Activated CD4-positive, alpha-beta T cell treated with anti-CD3 and anti-CD28 coated beads, Interleukin-2, amount 50 U/mL, for 24 hours (primary cell): ENCODE measurements around the gene SLC13A2.
"Not testable (repeated sequence)": the region's sequence is repeated elsewhere in the genome, so short reads cannot be mapped to it uniquely, and the experiment has no call there.

ENCODE experiments used
- DNase-seq, 2 donors: peaks; one replicate each; pipeline ENCODE4 v3.0.0-alpha.2; 2020; ENCODE audit warnings: low read depth in 1 of 2, low spot score in 1 of 2

Gene SLC13A2

DNA sequence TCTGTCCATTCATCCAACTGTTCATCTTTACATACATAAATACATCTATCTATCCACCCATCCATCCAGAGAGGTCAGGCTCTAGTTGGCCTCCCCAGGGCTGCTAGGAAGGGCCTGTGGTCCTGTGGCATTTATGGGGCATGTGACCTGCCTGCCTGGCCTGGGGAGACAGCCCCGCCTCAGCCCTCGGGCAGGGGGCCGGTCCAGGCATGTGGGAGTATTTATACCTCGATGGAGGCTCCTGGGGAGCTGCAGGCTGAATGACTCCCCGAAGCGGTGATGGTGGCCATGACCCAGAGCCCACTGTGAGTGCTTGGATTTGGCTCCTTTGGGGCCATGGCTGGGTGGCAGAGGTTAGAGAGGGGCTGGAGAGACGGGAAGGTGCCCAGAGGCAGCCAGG, 40.0 kb downstream of the SLC13A2 start:
- DNase-seq, result no peak

DNA sequence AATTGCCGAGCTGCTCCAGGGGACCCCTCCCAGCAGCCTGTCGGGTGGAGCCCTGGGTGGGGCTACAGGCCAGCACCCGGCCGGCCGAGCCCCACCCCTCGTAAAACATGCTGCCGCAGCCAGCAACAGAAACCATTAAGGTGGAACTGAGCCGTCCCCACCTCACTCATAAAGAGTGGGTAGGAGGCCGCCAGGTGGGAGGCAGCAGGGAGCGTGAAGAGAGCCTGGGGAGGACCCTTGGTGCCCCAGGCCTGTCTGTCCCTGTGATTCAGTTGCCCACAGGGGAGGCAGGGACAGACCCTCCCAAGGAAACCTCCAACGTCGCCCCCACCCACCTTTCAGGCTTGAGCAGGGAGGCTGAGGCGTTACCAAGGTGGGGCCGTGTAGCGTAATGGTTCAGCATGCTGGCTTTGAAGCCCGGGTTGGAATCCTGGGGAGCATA, 41.1 kb downstream of the SLC13A2 start:
- DNase-seq, result no peak

DNA sequence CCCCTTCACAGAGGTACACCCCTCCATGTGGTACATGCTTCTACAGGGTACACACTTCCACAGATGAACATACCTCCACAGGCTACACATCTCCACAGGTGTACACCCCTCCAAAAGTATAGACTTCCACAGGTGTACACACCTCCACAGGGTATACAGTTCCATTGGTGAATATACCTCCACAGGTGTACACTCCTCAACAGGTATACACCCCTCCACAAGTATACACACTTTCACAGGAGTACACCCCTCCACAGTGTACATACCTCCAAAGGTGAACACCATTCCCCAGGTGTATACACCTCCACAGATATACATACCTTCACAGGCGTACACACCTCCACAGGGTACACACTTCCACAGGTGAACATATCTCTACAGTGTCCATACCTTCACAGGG, 42.1 kb downstream of the SLC13A2 start:
- no peak for DNase-seq

DNA sequence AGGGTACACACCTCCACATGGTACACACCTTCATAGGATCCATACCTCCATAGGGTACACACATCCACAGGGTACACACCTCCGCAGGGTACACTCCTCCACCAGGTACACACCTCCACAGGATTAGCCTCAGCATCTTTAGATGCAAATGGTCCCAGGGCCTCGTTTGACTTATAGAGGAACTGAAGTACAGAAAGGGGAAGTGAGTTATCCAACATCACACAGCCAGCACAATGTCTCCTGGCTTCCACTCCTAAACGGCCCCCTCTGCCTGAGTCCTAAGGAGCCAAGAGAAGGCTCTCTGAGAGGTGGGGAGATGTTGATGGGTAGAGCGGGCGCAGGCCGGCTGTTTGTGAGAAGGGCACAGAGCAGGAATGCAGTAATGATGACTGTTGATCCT, 44.7 kb downstream of the SLC13A2 start:
- no peak for DNase-seq

- no peak for DNase-seq
Measured at GRCh38 chr17:28518578-28518977, 45.1 kb downstream of the SLC13A2 start.

- DNase-seq, result no peak
Measured at GRCh38 chr17:28519236-28519635, 45.8 kb downstream of the SLC13A2 start.

GRCh38 chr17:28520687-28521086, 47.2 kb downstream of the SLC13A2 start:
- DNase-seq, result no peak

DNA sequence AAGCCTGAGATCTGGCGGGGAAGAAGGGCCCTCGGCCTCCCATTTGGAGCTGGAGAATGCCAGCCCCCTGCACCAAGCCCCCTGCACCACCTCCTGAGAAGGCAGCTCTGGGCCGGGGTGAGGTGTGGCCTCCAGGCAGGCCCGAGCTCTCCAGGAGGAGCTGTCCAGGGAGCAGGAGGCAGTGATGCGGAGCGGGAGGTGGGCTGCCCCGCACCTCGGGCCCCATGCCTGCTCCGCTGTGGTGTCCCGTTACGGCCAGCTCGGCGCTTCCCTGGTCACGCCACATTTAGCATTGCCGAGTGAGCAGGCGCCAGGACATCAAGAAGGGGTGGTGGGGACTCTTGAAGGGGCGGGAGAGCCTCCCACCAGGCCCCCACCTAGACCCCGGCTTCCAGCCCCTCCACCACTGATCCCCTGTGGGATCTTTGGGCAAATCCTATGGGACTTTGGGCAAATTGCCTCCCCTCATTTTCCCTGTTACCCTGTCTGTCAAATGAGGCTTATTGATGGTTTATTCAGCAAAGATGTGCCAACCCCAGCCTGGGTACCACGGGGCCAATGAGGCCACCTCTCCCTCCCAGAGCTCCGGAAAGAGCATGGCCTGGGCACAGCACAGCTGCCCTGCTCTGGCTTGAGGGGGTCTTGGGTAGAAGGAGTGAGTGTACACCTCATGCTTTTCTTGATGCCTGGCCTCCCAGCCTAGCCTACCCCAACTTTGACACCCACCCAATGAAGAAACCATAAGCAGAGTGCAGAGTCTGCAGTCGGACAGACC, 48.1 kb downstream of the SLC13A2 start:
- no peak for DNase-seq

GRCh38 chr17:28522281-28522680, 48.8 kb downstream of the SLC13A2 start:
- DNase-seq, result not testable (repeated sequence)

DNA sequence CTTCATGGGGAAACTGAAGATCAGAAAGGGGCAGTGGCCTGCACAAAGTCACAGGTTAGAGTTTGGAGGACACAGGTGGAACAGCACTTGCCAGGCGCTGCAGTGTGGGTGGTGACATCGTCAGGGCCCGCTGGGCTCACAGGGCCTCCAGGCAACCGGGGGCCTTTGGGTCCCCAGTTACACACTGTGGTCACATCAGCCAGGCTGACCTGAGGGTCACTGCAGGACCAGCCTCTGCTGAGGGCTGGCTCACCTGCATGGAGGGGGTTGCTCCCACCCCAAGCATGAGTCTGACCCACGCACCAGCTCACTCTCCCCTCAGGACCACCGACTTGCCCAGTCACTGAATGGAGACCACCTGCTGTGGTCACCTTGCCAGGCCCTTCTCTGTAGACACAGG, 49.7 kb downstream of the SLC13A2 start:
- no peak for DNase-seq

DNA sequence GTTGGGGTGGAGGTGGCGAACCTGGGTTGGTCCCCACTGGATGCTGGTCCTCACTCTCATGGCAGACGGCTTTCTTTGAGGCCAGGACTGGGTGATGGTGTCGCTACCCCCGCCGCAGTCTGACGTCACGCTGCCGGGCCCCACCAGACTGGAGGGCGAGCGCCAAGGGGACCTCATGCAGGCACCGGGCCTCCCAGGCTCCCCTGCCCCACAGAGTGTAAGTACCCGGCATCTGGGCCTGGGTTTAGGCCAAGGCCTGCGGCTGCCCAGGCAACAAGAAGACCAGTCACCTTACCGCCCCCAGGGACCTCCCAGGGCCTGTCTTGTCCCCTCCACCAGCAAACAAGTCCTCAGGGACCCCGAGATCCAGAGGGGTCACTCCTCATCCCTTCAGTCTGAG, 50.4 kb downstream of the SLC13A2 start:
- no peak for DNase-seq

- no peak for DNase-seq
Measured at GRCh38 chr17:28524476-28525424, 51.3 kb downstream of the SLC13A2 start.

GRCh38 chr17:28526381-28526780, 52.9 kb downstream of the SLC13A2 start:
- no peak for DNase-seq

GRCh38 chr17:28527181-28527681, 53.8 kb downstream of the SLC13A2 start:
- DNase-seq, result no peak

DNA sequence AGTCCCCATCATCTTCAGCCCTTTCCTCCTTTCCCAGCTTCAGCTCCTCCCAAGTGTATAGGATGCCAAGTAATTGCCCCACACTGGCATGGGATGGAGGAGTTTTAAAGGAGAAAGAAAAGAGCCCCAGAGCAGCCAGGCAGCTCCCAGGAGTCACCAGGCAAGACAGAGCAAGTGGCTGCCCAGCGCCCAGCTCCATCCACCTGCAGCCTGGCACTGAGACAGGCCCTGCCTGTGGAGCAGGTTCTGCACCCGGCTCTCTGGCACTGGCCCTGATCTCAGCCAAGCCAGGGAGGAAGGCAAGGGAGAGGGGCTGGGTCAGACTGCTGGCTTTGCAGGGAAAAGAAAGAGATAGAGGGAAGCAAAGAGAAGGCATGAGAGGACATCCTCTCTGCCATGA, 54.4 kb downstream of the SLC13A2 start:
- no peak for DNase-seq

DNA sequence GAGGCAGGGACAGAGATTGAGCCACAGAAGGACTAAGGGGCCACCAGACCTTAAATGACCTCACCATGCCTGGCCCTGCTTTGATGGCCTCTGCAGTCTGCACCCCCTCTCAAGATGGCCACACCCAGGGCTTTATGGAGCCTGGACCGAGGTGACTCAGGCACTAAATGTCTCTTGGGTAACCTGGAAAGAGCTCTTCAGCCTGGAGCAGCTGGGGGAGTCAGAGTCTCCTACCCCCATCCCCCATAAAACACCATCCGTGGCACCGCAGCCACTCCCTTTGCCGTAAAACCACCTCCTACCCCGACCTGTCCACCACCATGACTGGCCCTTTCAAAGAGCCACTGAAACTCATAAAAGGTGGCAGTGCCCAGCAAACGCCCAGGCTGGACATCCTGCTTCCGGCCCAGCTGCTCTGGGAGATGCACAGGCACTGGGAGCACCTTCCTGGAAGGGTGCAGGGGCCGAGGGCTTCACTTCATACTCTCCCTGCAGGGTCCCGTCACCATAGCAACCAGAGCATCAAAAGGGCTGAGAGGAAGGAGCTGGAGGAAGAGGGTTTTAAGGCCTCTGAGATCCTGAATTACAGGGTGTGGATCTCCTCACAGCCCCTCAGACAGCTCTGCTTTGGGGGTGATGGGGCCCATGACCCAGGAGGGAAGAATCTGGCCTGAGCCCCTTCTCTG, 55.0 kb downstream of the SLC13A2 start:
- no peak for DNase-seq

- DNase-seq, result no peak
Measured at GRCh38 chr17:28529013-28529400, 55.6 kb downstream of the SLC13A2 start.

- DNase-seq, result no peak
Measured at GRCh38 chr17:28530250-28530649, 56.8 kb downstream of the SLC13A2 start.

DNA sequence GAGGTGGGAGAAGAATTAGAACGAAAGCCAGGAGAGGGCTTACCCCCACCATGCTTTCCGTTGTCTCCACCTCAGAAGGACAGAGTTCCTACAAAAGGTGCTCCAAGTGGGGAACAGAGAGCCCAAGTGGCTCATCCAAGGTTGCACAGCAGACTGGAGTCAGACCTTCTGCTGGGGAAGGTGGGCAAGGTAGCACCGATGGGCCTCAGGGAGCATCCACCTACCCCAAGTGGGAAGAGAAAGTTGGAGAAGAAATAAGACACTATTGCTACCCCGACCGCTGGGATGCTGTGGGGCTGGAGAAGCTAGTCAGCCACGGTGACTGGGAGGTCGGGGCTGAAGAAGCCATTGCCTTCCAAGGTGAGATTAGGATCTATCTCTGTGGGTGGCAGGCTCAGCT, 57.5 kb downstream of the SLC13A2 start:
- DNase-seq, result no peak

DNA sequence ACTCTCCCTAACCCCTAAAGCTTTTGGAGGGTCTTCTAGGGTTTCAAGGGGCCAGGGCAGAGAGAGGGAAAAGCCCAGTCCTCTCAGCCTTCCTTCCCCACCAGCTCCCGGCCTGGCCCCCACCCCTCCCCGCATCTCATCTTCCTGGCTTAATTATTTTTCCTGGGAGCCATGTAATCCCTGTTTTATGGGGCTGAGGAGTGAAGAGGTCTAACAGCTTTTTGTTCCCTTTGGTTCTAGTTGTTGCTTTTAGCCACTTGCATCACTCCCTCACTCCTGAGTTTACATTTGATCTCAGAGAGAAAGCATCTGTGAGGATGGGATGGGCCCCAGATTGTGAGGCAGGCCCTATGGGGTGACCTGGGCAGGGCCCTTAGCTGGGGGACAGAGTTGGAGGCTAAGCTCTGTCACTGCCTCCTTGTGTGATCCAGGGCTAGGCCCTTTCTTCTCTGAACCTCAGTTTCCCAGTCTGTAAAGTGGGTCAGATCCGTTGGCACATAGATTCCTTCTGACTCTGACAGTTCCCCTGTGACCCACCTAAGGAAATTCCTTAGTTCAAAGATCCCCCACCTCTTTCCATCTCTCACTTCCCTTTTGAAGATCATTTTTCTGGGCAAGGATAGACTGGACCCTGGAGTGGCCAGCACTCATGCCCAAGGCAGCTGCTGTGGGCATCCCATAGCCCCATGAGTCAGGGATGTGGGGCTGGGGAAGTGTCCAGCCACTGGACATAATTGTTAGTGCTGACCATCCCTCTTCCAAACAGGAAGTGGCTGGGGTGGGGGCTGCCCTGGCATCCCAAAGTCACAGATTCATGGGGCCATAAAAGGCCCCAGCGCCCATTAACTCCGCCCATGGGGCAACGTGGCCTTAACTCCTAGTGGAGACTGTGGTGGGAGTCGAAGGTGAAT, 58.9 kb downstream of the SLC13A2 start:
- DNase-seq, result no peak
